Progenitor cell of endocrine pancreas (in vitro differentiated cells): ENCODE measurements around the gene SNAP29. TPM values are rescaled to one million over a fixed set of nuclear protein-coding genes. Genes with fewer than 3 reads are reported as not detected.
A peak's percentile ranks its signal among the peaks of the same experiment; 100 is the strongest.
"Not testable (repeated sequence)": the region's sequence is repeated elsewhere in the genome, so short reads cannot be mapped to it uniquely, and the experiment has no call there.

Experiments used
- DNase-seq: peaks from one replicate; pipeline ENCODE4 v3.0.0; 2021; ENCODE audit warnings: low spot score; ENCODE audit not compliant: unreplicated experiment
- H3K27ac Mint-ChIP-seq: 2 replicates; pipeline ENCODE4 v1.8.0; 2021; ENCODE audit warnings: mild to moderate bottlenecking, moderate library complexity, mixed read lengths
- H3K27me3 Mint-ChIP-seq: 2 replicates; pipeline ENCODE4 v1.8.0; 2021; ENCODE audit warnings: mixed read lengths
- H3K36me3 Mint-ChIP-seq: 2 replicates; pipeline ENCODE4 v1.8.0; 2022; ENCODE audit warnings: mixed read lengths; ENCODE audit not compliant: insufficient read depth
- H3K4me1 Mint-ChIP-seq: 2 replicates; pipeline ENCODE4 v1.8.0; 2021; ENCODE audit warnings: low read depth, mixed read lengths
- H3K4me3 Mint-ChIP-seq: 2 replicates; pipeline ENCODE4 v1.8.0; 2021; ENCODE audit warnings: low read depth, mild to moderate bottlenecking, moderate library complexity, mixed read lengths
- H3K9me3 Mint-ChIP-seq: 2 replicates; pipeline ENCODE4 v1.8.0; 2021; ENCODE audit warnings: low read depth, mixed read lengths
- total RNA-seq: library from RNA; stranded (reverse); gene quantifications from 2 replicates; pipeline ENCODE4 v1.2.1, GENCODE V29; 2021
- TF ChIP-seq, protein P1 (sequence below): fragments of 200-600 bp; sonication (generic); IDR thresholded peaks from one replicate; pipeline ENCODE4 v1.5.0; 2021; ENCODE audit warnings: antibody characterized with exemption, mild to moderate bottlenecking; ENCODE audit not compliant: unreplicated experiment

SNAP29 gene
- total RNA-seq, 1 donor from 2014 or later = 20.6 TPM

DNA sequence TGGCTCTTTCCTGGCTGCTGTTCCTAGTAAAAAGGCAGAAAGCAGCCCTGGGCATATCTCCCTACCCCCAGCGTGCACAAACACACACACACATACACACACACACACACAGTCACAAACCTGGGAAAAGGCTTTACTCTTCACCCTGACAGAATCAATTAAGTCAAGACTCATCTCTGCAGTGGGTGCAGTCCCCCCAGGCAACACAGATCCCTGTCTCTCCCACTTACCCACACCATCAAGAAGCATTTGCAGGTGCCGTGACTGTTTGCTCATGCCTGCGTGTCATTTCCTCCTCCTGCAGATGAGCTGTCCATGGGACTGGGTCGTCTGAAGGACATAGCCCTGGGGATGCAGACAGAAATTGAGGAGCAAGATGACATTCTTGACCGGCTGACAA, 28.6 kb downstream of the SNAP29 start:
- peaks cover 6% of the 10 kb centered on the region for H3K4me1 Mint-ChIP-seq
- H3K9me3 Mint-ChIP-seq = no peaks in the 10 kb centered on the region
- H3K4me3 Mint-ChIP-seq = no peak overlapping the region
- TF ChIP-seq, protein P1, sequence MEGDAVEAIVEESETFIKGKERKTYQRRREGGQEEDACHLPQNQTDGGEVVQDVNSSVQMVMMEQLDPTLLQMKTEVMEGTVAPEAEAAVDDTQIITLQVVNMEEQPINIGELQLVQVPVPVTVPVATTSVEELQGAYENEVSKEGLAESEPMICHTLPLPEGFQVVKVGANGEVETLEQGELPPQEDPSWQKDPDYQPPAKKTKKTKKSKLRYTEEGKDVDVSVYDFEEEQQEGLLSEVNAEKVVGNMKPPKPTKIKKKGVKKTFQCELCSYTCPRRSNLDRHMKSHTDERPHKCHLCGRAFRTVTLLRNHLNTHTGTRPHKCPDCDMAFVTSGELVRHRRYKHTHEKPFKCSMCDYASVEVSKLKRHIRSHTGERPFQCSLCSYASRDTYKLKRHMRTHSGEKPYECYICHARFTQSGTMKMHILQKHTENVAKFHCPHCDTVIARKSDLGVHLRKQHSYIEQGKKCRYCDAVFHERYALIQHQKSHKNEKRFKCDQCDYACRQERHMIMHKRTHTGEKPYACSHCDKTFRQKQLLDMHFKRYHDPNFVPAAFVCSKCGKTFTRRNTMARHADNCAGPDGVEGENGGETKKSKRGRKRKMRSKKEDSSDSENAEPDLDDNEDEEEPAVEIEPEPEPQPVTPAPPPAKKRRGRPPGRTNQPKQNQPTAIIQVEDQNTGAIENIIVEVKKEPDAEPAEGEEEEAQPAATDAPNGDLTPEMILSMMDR = no peak
- DNase-seq = no peak
- H3K27me3 Mint-ChIP-seq = no peaks in the 10 kb centered on the region
- H3K27ac Mint-ChIP-seq = peak overlapping the region; percentile 48
- H3K36me3 Mint-ChIP-seq = peaks cover 18% of the 10 kb centered on the region

DNA sequence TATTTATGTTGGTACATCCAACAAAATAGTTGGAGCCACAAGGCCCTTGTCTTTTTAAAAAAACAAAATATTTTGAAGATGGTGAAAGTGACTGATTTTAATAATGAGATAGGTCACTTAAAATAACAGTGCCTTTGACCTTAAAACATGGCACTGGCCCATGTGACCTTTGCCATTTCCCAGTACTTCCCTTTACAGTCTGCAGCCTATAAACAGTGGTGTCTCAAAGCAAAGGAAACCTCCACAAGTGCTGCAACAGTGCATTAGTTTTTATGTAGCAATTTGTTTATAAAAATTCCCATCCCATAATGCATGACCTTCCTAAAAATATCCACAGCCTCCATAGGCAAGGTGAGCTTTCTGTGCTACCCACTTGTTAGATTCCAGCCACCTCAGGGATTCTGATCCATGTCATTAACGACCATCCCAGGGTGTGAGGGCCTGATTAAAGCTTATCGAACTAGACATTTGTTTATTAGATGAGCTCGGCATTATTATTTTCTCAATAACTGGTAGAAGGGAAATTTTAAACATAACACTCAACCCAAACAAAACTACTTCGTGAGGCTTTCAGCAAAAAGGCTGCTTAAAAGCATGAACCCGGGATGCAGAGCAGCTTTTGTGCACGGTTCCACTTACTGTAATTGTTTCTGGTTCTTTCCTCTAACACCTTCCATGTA, 30.4 kb downstream of the SNAP29 start:
- Mint-ChIP-seq H3K4me3 (no peak overlapping the region), H3K27me3 (no peaks in the 10 kb centered on the region), H3K4me1 (peaks cover 6% of the 10 kb centered on the region), H3K27ac (no peak overlapping the region), H3K9me3 (no peaks in the 10 kb centered on the region), H3K36me3 (peaks cover 13% of the 10 kb centered on the region)
- DNase-seq = no peak
- TF ChIP-seq, protein P1 = no peak

DNA sequence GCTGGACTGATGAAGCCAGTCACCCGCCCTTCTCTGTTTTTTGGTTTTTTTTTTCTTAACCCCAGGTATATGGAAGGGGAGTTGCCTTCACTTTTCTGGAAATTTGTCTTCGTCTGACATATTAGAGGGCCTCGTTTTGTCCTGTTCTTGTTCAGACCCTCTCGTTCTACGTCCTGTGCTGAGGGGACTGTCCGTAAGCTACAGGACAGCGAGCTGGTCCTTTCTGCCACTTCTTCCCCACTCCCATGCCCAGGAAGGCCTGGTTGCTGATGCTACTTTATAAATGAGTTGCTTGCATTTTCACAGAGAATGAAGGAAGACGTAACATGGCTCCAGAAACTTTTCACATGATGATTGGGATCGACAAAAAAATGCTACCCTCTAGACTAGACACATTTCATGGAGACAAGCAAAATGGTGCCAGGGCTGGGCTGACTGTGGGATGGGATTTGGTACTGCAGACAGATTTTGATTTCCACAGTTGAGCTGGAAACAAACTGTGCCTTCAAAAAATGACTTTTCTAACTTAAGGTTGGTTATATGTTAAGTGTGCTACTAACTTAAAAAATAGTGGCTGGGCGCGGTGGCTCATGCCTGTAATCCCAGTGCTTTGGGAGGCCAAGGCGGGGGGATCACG, 31.2 kb downstream of the SNAP29 start:
- Mint-ChIP-seq H3K9me3 (no peaks in the 10 kb centered on the region), H3K4me3 (no peak overlapping the region), H3K27ac (peak overlapping the region; percentile 56), H3K4me1 (peaks cover 6% of the 10 kb centered on the region), H3K27me3 (no peaks in the 10 kb centered on the region), H3K36me3 (peaks cover 13% of the 10 kb centered on the region)
- TF ChIP-seq, protein P1 = no peak
- no peak for DNase-seq

DNA sequence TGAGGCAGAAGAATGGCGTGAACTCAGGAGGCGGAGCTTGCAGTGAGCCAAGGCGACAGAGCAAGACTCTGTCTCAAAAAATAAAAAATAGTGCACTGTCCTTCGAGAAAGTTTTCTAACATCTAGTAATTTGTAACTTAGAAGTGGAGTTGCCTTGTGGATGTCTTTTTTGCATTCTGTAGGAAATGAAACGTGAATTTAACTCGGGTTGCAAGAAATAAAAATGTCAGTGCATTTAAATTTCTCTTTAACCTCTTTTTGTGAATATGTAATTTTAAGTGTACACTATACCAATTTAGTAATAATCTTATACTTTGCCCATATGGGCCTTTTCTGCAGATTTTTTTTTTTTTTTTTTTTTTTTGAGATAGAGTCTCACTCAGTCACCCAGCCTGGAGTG, 32.2 kb downstream of the SNAP29 start:
- no peak for DNase-seq
- TF ChIP-seq, protein P1 = no peak
- H3K27ac Mint-ChIP-seq = no peak overlapping the region
- no peaks in the 10 kb centered on the region for H3K27me3 Mint-ChIP-seq
- peaks cover 13% of the 10 kb centered on the region for H3K36me3 Mint-ChIP-seq
- no peaks in the 10 kb centered on the region for H3K4me1 Mint-ChIP-seq
- no peak overlapping the region for H3K4me3 Mint-ChIP-seq
- no peaks in the 10 kb centered on the region for H3K9me3 Mint-ChIP-seq

DNA sequence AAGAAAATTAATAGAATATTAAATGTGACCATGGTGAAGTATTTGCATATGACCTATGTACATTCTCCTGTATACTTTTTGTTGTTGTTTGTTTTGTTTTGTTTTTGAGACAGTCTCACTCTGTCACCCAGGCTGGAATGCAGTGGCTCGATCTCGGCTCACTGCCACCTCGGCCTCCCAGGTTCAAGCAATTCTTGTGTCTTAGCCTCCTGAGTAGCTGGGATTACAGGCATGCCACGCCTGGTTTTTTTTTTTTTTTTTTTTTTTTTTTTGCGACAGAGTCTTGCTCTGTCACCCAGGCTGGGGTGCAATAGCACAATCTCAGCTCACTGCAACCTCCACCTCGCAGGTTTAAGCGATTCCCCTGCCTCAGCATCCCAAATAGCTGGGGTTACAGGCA, 38.9 kb downstream of the SNAP29 start:
- H3K27me3 Mint-ChIP-seq, H3K27ac Mint-ChIP-seq, H3K36me3 Mint-ChIP-seq, H3K9me3 Mint-ChIP-seq, DNase-seq, H3K4me1 Mint-ChIP-seq, H3K4me3 Mint-ChIP-seq: not testable (repeated sequence)
